ENCODE results near the gene EPB41L3. TPM values are rescaled to one million over a fixed set of nuclear protein-coding genes. Genes with fewer than 3 reads are reported as not detected.

Gene EPB41L3
- polyA plus RNA-seq, 2 of the 4 experiments (the other 2 are of a cell fraction): 0.46 to 1.00 TPM

- WGBS (ENCODE audit: missing lambda C conversion rate): 50% methylated on average over 7 of the region's 8 CpGs
- CTCF ChIA-PET: interaction anchor here (0.6 kb wide), 1 partner anchor 35 kb away, joined by 3 read pairs; no protein-coding TSS in a partner anchor
- H3K27ac ChIP-seq: no peak overlapping the region
- POLR2A ChIA-PET: no interaction called here
- TF ChIP-seq JUN (IDR thresholded peaks at IDR 0.05) (no peak), EHF (CRISPR knock-in tag; IDR thresholded peaks at IDR 0.05) (no peak)
- DNase-seq (ENCODE audit: low read depth in 1 of 2, low spot score in 1 of 2) (no peak), ATAC-seq (no peak), FAIRE-seq (no peak)
- no peak overlapping the region for H3K4me2 ChIP-seq
- H3K4me3 ChIP-seq: no peak overlapping the region
- H3K4me1 ChIP-seq: no peaks in the 10 kb centered on the region
- H3K9me3 ChIP-seq: no peaks in the 10 kb centered on the region
Observed at GRCh38 chr18:5431836-5432575, 111.8 kb downstream of the EPB41L3 start.

- Histone ChIP-seq H3K27ac (no peak overlapping the region), H3K4me3 (no peak overlapping the region), H3K4me2 (no peak overlapping the region), H3K9me3 (no peaks in the 10 kb centered on the region), H3K4me1 (no peaks in the 10 kb centered on the region)
- TF ChIP-seq HOXB13 (CRISPR knock-in tag; IDR thresholded peaks at IDR 0.05; ENCODE audit: low read depth) (no peak), CBX2 (IDR thresholded peaks at IDR 0.05; ENCODE audit: borderline replicate concordance, low read depth) (no peak), MAX (IDR thresholded peaks at IDR 0.05) (no peak), RAD21 (conservative IDR thresholded peaks at IDR 0.05 in 1 of 2, IDR thresholded peaks at IDR 0.05 in 1 of 2) (no peak), FOXS1 (CRISPR knock-in tag; IDR thresholded peaks at IDR 0.05) (no peak), FOSL2 (IDR thresholded peaks at IDR 0.05) (no peak), FOSL2 (CRISPR knock-in tag; IDR thresholded peaks at IDR 0.05) (no peak), CHD2 (IDR thresholded peaks at IDR 0.05; ENCODE audit: low read length, partially characterized antibody) (no peak), ZNF302 (CRISPR knock-in tag; IDR thresholded peaks at IDR 0.05) (no peak), JUN (IDR thresholded peaks at IDR 0.05) (no peak), MYC (IDR thresholded peaks at IDR 0.05; ENCODE audit: borderline replicate concordance, low read length) (no peak), KDM1A (IDR thresholded peaks at IDR 0.05; ENCODE audit: low read depth) (no peak), ZFP36 (IDR thresholded peaks at IDR 0.05; ENCODE audit: borderline replicate concordance, partially characterized antibody) (no peak), SREBF2 (IDR thresholded peaks at IDR 0.05) (no peak), FOSB (CRISPR knock-in tag; IDR thresholded peaks at IDR 0.05) (no peak), REST (IDR thresholded peaks at IDR 0.05) (no peak), NPAS2 (CRISPR knock-in tag; IDR thresholded peaks at IDR 0.05; ENCODE audit: borderline replicate concordance) (no peak), HEYL (CRISPR knock-in tag; IDR thresholded peaks at IDR 0.05) (no peak), RCOR1 (IDR thresholded peaks at IDR 0.05; ENCODE audit: low read depth, low read length) (no peak), KDM5A (IDR thresholded peaks at IDR 0.05) (no peak), PHF8 (IDR thresholded peaks at IDR 0.05; ENCODE audit: borderline replicate concordance, low read depth) (no peak)
- ATAC-seq: no peak
- ChIA-PET CTCF (interaction anchor here (0.6 kb wide), 1 partner anchor 194 kb away, joined by 3 read pairs; no protein-coding TSS in a partner anchor), POLR2A (no interaction called here)
- no peak for DNase-seq (ENCODE audit: low read depth in 1 of 2, low spot score in 1 of 2)
- FAIRE-seq: no peak
- WGBS (ENCODE audit: missing lambda C conversion rate): 38% methylated on average over 7 of the region's 7 CpGs
Observed at GRCh38 chr18:5430131-5430530, 113.7 kb downstream of the EPB41L3 start.

Measured in A549 (cell line).